Keratinocyte (primary cell): Measurements from ENCODE around the gene TIRAP. TPM values are rescaled to one million over a fixed set of nuclear protein-coding genes. Genes with fewer than 3 reads are reported as not detected.

Source experiments
- DNase-seq: peaks from one replicate; pipeline ENCODE4 v3.0.0-alpha.2; 2011; ENCODE audit warnings: low read depth, missing footprints, low spot score
- FAIRE-seq: peaks from 2 replicates; lab custom pipeline; 2011; peaks lifted over from hg19 to GRCh38; lab: Jason Lieb, UNC
- H2AFZ ChIP-seq: 2 replicates; pipeline ENCODE4 v1.6.0; 2012; ENCODE audit warnings: low read length, control low read depth, inconsistent platforms; ENCODE audit not compliant: control insufficient read depth
- H3K27ac ChIP-seq: 2 replicates; pipeline ENCODE4 v1.5.1; 2011; ENCODE audit warnings: low read length; ENCODE audit not compliant: control insufficient read depth, insufficient read depth
- H3K27me3 ChIP-seq: 3 replicates; pipeline ENCODE4 v1.6.0; 2011; ENCODE audit warnings: low read length; ENCODE audit not compliant: control insufficient read depth, insufficient read depth; ENCODE audit errors: extremely low read depth
- H3K36me3 ChIP-seq, 2 experiments: 2 replicates in 1 of 2; 3 replicates in 1 of 2; pipeline ENCODE4 v1.5.1; 2011; ENCODE audit warnings: low read length in 2 of 2, mild to moderate bottlenecking in 1 of 2; ENCODE audit not compliant: control insufficient read depth in 2 of 2, insufficient read depth in 2 of 2; ENCODE audit errors: extremely low read depth in 1 of 2
- H3K4me1 ChIP-seq: 3 replicates; pipeline ENCODE4 v1.5.1; 2011; ENCODE audit warnings: low read length; ENCODE audit not compliant: control insufficient read depth, insufficient read depth; ENCODE audit errors: extremely low read depth
- H3K4me2 ChIP-seq: 3 replicates; pipeline ENCODE4 v1.6.0; 2011; ENCODE audit warnings: low read depth, low read length; ENCODE audit not compliant: control insufficient read depth, insufficient read depth; ENCODE audit errors: extremely low read depth
- H3K4me3 ChIP-seq, 3 experiments: fragments of 200-600 bp in 1 of 3; sonication (generic) in 1 of 3; 2 replicates in 2 of 3; 3 replicates in 1 of 3; pipeline ENCODE4 v1.5.1; 2011 to 2016; ENCODE audit warnings: low read length in 3 of 3, mild to moderate bottlenecking in 3 of 3, control low read depth in 2 of 3, inconsistent platforms in 1 of 3, low read depth in 1 of 3, mixed read lengths in 1 of 3, mixed run types in 1 of 3, moderate library complexity in 1 of 3; ENCODE audit not compliant: control insufficient read depth in 2 of 3, insufficient read depth in 2 of 3; ENCODE audit errors: extremely low read depth in 1 of 3
- H3K79me2 ChIP-seq: 2 replicates; pipeline ENCODE4 v1.6.0; 2012; ENCODE audit warnings: low read length; ENCODE audit not compliant: control insufficient read depth, insufficient read depth
- H3K9ac ChIP-seq: 3 replicates; pipeline ENCODE4 v1.6.0; 2011; ENCODE audit warnings: low read length; ENCODE audit not compliant: control insufficient read depth, insufficient read depth; ENCODE audit errors: extremely low read depth
- H3K9me1 ChIP-seq: 3 replicates; pipeline ENCODE4 v1.6.0; 2011; ENCODE audit warnings: low read length; ENCODE audit not compliant: control insufficient read depth, insufficient read depth; ENCODE audit errors: extremely low read depth
- H3K9me3 ChIP-seq: 2 replicates; pipeline ENCODE4 v1.5.1; 2012; ENCODE audit warnings: low read depth, low read length; ENCODE audit not compliant: control insufficient read depth
- H4K20me1 ChIP-seq: 3 replicates; pipeline ENCODE4 v1.6.0; 2011; ENCODE audit warnings: low read length; ENCODE audit not compliant: control insufficient read depth, insufficient read depth; ENCODE audit errors: extremely low read depth
- CTCF ChIP-seq, 3 experiments: IDR thresholded peaks in 1 of 3; conservative IDR thresholded peaks in 1 of 3; optimal IDR thresholded peaks in 1 of 3; 2 replicates in 2 of 3; 3 replicates in 1 of 3; pipeline versions ENCODE3 to v1.5.1; 2011; ENCODE audit warnings: low read length in 3 of 3, mild to moderate bottlenecking in 3 of 3, moderate library complexity in 2 of 3, control low read depth in 1 of 3, inconsistent platforms in 1 of 3; ENCODE audit not compliant: insufficient read depth in 2 of 3; ENCODE audit errors: extremely low read depth in 1 of 3
- EZH2 ChIP-seq: IDR thresholded peaks from one replicate; pipeline ENCODE4 v1.6.1; 2012; ENCODE audit warnings: inconsistent platforms, mild to moderate bottlenecking, low read length, moderate library complexity
- dilution Hi-C: fragments of 300-500 bp; cut with MboI; formaldehyde crosslinking; loops from one replicate; pipeline ENCODE4 v1.7.0; 2020; ENCODE audit warnings: low sequenced_read_pairs; ENCODE audit not compliant: extremely low pct_ligation_motif_present
- polyA plus RNA-seq, 5 experiments: library from polyadenylated mRNA; depleted of rRNA in 3 of 5; stranded (reverse) in 3 of 5; stranded (forward) in 1 of 5; unstranded in 1 of 5; fragments of >200 nt; gene quantifications; 1 replicate in 1 of 5; 2 replicates in 3 of 5; 3 replicates in 1 of 5; pipeline versions ENCODE4 v1.2.1 to v1.2.3, GENCODE V29; 2011 to 2012; ENCODE audit warnings: missing spikeins in 2 of 5, low read depth in 1 of 5, low replicate concordance in 1 of 5

The TIRAP gene
- polyA plus RNA-seq, 1 donor (not counting 4 experiments of a cell fraction or from before 2014, with no cell fraction given): 3.2 TPM

GRCh38 chr11:126317756-126318573, 35.1 kb downstream of the TIRAP start:
- H4K20me1 ChIP-seq: no peaks in the 10 kb centered on the region
- peak overlapping the region in 2 of 3 experiments; percentile 40 to 49 for H3K4me3 ChIP-seq
- no peaks in the 10 kb centered on the region for H3K27me3 ChIP-seq
- no peaks in the 10 kb centered on the region for H3K9me3 ChIP-seq
- peaks cover 40% of the 10 kb centered on the region for H3K4me1 ChIP-seq
- DNase-seq (no peak), FAIRE-seq (peak; percentile 60)
- TF ChIP-seq EZH2 (no peak), CTCF (optimal IDR thresholded peaks at IDR 0.05 in 1 of 3, IDR thresholded peaks at IDR 0.05 in 1 of 3, conservative IDR thresholded peaks at IDR 0.05 in 1 of 3; ENCODE audit: extremely low read depth in 1 of 3, insufficient read depth in 2 of 3, low read length in 3 of 3) (no peak)
- H3K9me1 ChIP-seq: no peaks in the 10 kb centered on the region
- H3K79me2 ChIP-seq: no peaks in the 10 kb centered on the region
- H3K27ac ChIP-seq: peak overlapping the region; percentile 89
- peak overlapping the region; percentile 75 for H3K9ac ChIP-seq
- no peaks in the 10 kb centered on the region for H3K36me3 ChIP-seq
- peak overlapping the region; percentile 88 for H3K4me2 ChIP-seq
- H2AFZ ChIP-seq: peak overlapping the region; percentile 48
- dilution Hi-C loops: no loop called here

- Histone ChIP-seq H3K4me1 (peaks cover 32% of the 10 kb centered on the region), H3K4me2 (peak overlapping the region; percentile 88), H3K9me3 (no peaks in the 10 kb centered on the region), H3K27me3 (no peaks in the 10 kb centered on the region), H3K9ac (peak overlapping the region; percentile 75), H3K9me1 (no peaks in the 10 kb centered on the region), H4K20me1 (no peaks in the 10 kb centered on the region), H3K4me3 (peak overlapping the region in 2 of 3 experiments; percentile 40 to 49), H2AFZ (peak overlapping the region; percentile 48), H3K36me3 (no peaks in the 10 kb centered on the region), H3K27ac (peak overlapping the region; percentile 89), H3K79me2 (no peaks in the 10 kb centered on the region)
- DNase-seq (peak; percentile 61), FAIRE-seq (peak; percentile 98)
- dilution Hi-C loops: no loop called here
- TF ChIP-seq CTCF (optimal IDR thresholded peaks at IDR 0.05 in 1 of 3, IDR thresholded peaks at IDR 0.05 in 1 of 3, conservative IDR thresholded peaks at IDR 0.05 in 1 of 3; ENCODE audit: extremely low read depth in 1 of 3, insufficient read depth in 2 of 3, low read length in 3 of 3): no peak
- TF ChIP-seq EZH2: no peak
These were observed 35.9 kb downstream of the TIRAP start for GRCh38 chr11:126318574-126319373.
